Calu3 (cell line): ENCODE data around the gene AK8. TPM values are rescaled to one million over a fixed set of nuclear protein-coding genes. Genes with fewer than 3 reads are reported as not detected.

Experiments used
- BruUV-seq: library from RNA; stranded (reverse); fragments of 400-500 nt; replicated peaks from 2 replicates; lab custom pipeline; 2021; lab: Mats Ljungman, UMichigan
- CTCF ChIA-PET: fragments of 300-600 bp; sonication (Branson Sonifier 250); formaldehyde crosslinking; loops from one replicate; lab custom pipeline; 2022; ENCODE audit warnings: antibody characterized with exemption; lab: Charles Lee
- DNase-seq: peaks from one replicate; pipeline ENCODE4 v3.0.0; 2022
- H3K27ac Mint-ChIP-seq: one replicate; pipeline ENCODE4 v1.8.0; 2022; ENCODE audit warnings: mixed read lengths; ENCODE audit not compliant: unreplicated experiment
- H3K27me3 Mint-ChIP-seq: one replicate; pipeline ENCODE4 v1.8.0; 2022; ENCODE audit warnings: mixed read lengths; ENCODE audit not compliant: unreplicated experiment
- H3K36me3 Mint-ChIP-seq: one replicate; pipeline ENCODE4 v1.8.0; 2022; ENCODE audit warnings: mild to moderate bottlenecking, moderate library complexity, mixed read lengths; ENCODE audit not compliant: insufficient read depth, unreplicated experiment
- H3K4me1 Mint-ChIP-seq: one replicate; pipeline ENCODE4 v1.8.0; 2022; ENCODE audit warnings: mild to moderate bottlenecking, low read depth, mixed read lengths; ENCODE audit not compliant: unreplicated experiment
- H3K4me3 Mint-ChIP-seq: one replicate; pipeline ENCODE4 v1.8.0; 2022; ENCODE audit warnings: mild to moderate bottlenecking, low read depth, moderate library complexity, mixed read lengths; ENCODE audit not compliant: unreplicated experiment
- H3K9me3 Mint-ChIP-seq: one replicate; pipeline ENCODE4 v1.8.0; 2022; ENCODE audit warnings: low read depth, mixed read lengths; ENCODE audit not compliant: unreplicated experiment
- CTCF ChIP-seq: fragments of 200-600 bp; IDR thresholded peaks from one replicate; pipeline ENCODE4 v1.8.0; 2022; ENCODE audit warnings: antibody characterized with exemption; ENCODE audit not compliant: unreplicated experiment
- intact Hi-C: fragments of 100-400 bp; cut with micrococcal nuclease; formaldehyde crosslinking; loops from one replicate; pipeline ENCODE4 v1.10.0; 2022; ENCODE audit not compliant: unreplicated experiment
- total RNA-seq: library from RNA; stranded (reverse); gene quantifications from 2 replicates; pipeline ENCODE4 v1.2.3, GENCODE V29; 2022

Gene AK8
- total RNA-seq, 1 experiment from 2014 or later: 1.4 TPM

GRCh38 chr9:132877458-132877823 is 643 bp downstream of the AK8 start:
- CTCF ChIA-PET: no interaction called here
- Mint-ChIP-seq H3K27ac (no peak overlapping the region), H3K4me1 (no peaks in the 10 kb centered on the region), H3K27me3 (no peaks in the 10 kb centered on the region), H3K4me3 (peak overlapping the region; percentile 66), H3K36me3 (peaks cover 24% of the 10 kb centered on the region), H3K9me3 (no peaks in the 10 kb centered on the region)
- intact Hi-C loops: no loop called here
- no peak for DNase-seq
- TF ChIP-seq CTCF: no peak
- BruUV-seq: no TSS peak

- no peak overlapping the region for H3K4me3 Mint-ChIP-seq
- intact Hi-C loops: no loop called here
- peaks cover 24% of the 10 kb centered on the region for H3K36me3 Mint-ChIP-seq
- CTCF ChIA-PET: no interaction called here
- H3K27me3 Mint-ChIP-seq: no peaks in the 10 kb centered on the region
- H3K9me3 Mint-ChIP-seq: no peaks in the 10 kb centered on the region
- H3K4me1 Mint-ChIP-seq: no peaks in the 10 kb centered on the region
- BruUV-seq: TSS peak; percentile 61
- no peak for TF ChIP-seq CTCF
- no peak overlapping the region for H3K27ac Mint-ChIP-seq
- DNase-seq: no peak
Observed at GRCh38 chr9:132876849-132877248, 1.2 kb downstream of the AK8 start.

- CTCF ChIA-PET: interaction anchor here (0.7 kb wide), 1 partner anchor 515 kb away, joined by 3 read pairs; no protein-coding TSS in a partner anchor
- no TSS peak for BruUV-seq
- no peak for DNase-seq
- H3K27ac Mint-ChIP-seq: no peak overlapping the region
- H3K27me3 Mint-ChIP-seq: no peaks in the 10 kb centered on the region
- no peaks in the 10 kb centered on the region for H3K4me1 Mint-ChIP-seq
- H3K36me3 Mint-ChIP-seq: peaks cover 24% of the 10 kb centered on the region
- H3K9me3 Mint-ChIP-seq: no peaks in the 10 kb centered on the region
- H3K4me3 Mint-ChIP-seq: no peak overlapping the region
- no peak for TF ChIP-seq CTCF
- intact Hi-C loops: no loop called here
Observed at GRCh38 chr9:132875159-132875558, 2.9 kb downstream of the AK8 start.

DNA sequence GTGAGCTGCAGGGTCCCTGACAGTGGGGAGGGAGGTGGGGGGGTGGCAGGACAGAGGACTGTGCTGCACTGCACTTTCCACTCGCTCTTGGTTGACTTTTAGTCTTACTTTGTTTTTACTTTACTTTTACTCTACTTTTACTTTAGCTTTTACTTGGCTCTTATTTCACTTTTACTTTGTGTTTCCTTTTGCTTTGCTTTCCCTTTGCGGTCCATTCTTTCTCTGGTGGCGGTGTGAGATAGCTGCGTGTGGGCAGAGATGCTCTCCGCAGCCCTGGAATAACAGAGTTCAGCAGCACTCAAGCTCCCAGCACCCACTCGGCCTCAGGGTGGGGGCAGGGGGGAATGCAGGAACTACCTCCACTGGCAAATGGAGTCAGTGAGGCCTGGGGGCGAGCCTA is 4.7 kb downstream of the AK8 start:
- H3K4me3 Mint-ChIP-seq: no peak overlapping the region
- no peak for TF ChIP-seq CTCF
- H3K27me3 Mint-ChIP-seq: no peaks in the 10 kb centered on the region
- no TSS peak for BruUV-seq
- no peak for DNase-seq
- CTCF ChIA-PET: no interaction called here
- H3K27ac Mint-ChIP-seq: no peak overlapping the region
- intact Hi-C loops: no loop called here
- H3K9me3 Mint-ChIP-seq: no peaks in the 10 kb centered on the region
- peaks cover 14% of the 10 kb centered on the region for H3K36me3 Mint-ChIP-seq
- no peaks in the 10 kb centered on the region for H3K4me1 Mint-ChIP-seq
